ENCODE results near the gene VIPR2.
"Not testable (repeated sequence)": the region's sequence is repeated elsewhere in the genome, so short reads cannot be mapped to it uniquely, and the experiment has no call there.

Gene VIPR2

GRCh38 chr7:159101661-159102091 lies 43.0 kb downstream of the VIPR2 start:
- not testable (repeated sequence) for DNase-seq

- DNase-seq, result not testable (repeated sequence)
Observed at GRCh38 chr7:159101083-159101395, 43.6 kb downstream of the VIPR2 start.

GRCh38 chr7:159100281-159101082 lies 44.2 kb downstream of the VIPR2 start:
- not testable (repeated sequence) for DNase-seq

GRCh38 chr7:159099711-159100231 lies 44.9 kb downstream of the VIPR2 start:
- no peak for DNase-seq

- DNase-seq, result no peak
Observed at GRCh38 chr7:159098811-159099655, 45.6 kb downstream of the VIPR2 start.

GRCh38 chr7:159098424-159098786 lies 46.3 kb downstream of the VIPR2 start:
- DNase-seq, result no peak

GRCh38 chr7:159097661-159098423 lies 46.8 kb downstream of the VIPR2 start:
- DNase-seq, result no peak

GRCh38 chr7:159096736-159097581 lies 47.7 kb downstream of the VIPR2 start:
- DNase-seq, result no peak

- no peak for DNase-seq
Observed at GRCh38 chr7:159095979-159096411, 48.7 kb downstream of the VIPR2 start.

GRCh38 chr7:159094919-159095915 lies 49.5 kb downstream of the VIPR2 start:
- no peak for DNase-seq

GRCh38 chr7:159094023-159094740 lies 50.5 kb downstream of the VIPR2 start:
- no peak for DNase-seq

GRCh38 chr7:159093351-159093971 lies 51.2 kb downstream of the VIPR2 start:
- DNase-seq, result no peak

- DNase-seq, result no peak
Observed at GRCh38 chr7:159092701-159093121, 52.0 kb downstream of the VIPR2 start.

GRCh38 chr7:159091480-159092475 lies 52.9 kb downstream of the VIPR2 start:
- DNase-seq, result no peak

- no peak for DNase-seq
Observed at GRCh38 chr7:159091041-159091440, 53.6 kb downstream of the VIPR2 start.

GRCh38 chr7:159088016-159088865 lies 56.4 kb downstream of the VIPR2 start:
- DNase-seq, result no peak

GRCh38 chr7:159086301-159086925 lies 58.3 kb downstream of the VIPR2 start:
- no peak for DNase-seq
